ENCODE measurements around the gene PRR20D.
"Not testable (repeated sequence)": the region's sequence is repeated elsewhere in the genome, so short reads cannot be mapped to it uniquely, and the experiment has no call there.

The PRR20D gene

GRCh38 chr13:57160332-57160731 lies at the start of gene PRR20D:
Gene PRR20D (plus strand): TSS chr13:57160632. CDS start chr13:57161019, 387 bp downstream.
- not testable (repeated sequence) for DNase-seq (ENCODE audit: low spot score)

- DNase-seq (ENCODE audit: low spot score), result no peak
Measured at GRCh38 chr13:57114945-57115344, 45.5 kb upstream of the PRR20D start.

GRCh38 chr13:57123681-57124080 lies 36.8 kb upstream of the PRR20D start:
- DNase-seq (ENCODE audit: low spot score), result no peak

- DNase-seq (ENCODE audit: low spot score), result no peak
Measured at GRCh38 chr13:57128909-57129308, 31.5 kb upstream of the PRR20D start.

GRCh38 chr13:57136093-57136492 lies 24.3 kb upstream of the PRR20D start:
- DNase-seq (ENCODE audit: low spot score), result no peak

GRCh38 chr13:57137585-57137984 lies 22.8 kb upstream of the PRR20D start:
- DNase-seq (ENCODE audit: low spot score), result no peak

- DNase-seq (ENCODE audit: low spot score), result no peak
Measured at GRCh38 chr13:57138988-57139387, 21.4 kb upstream of the PRR20D start.

GRCh38 chr13:57139781-57140180 lies 20.7 kb upstream of the PRR20D start:
- DNase-seq (ENCODE audit: low spot score), result not testable (repeated sequence)

- DNase-seq (ENCODE audit: low spot score), result not testable (repeated sequence)
Measured at GRCh38 chr13:57140235-57140968, 20.0 kb upstream of the PRR20D start, which contains the start of gene PRR20A. Gene PRR20A (plus strand): TSS chr13:57140918. CDS start chr13:57141305, 387 bp downstream.

- not testable (repeated sequence) for DNase-seq (ENCODE audit: low spot score)
Measured at GRCh38 chr13:57147188-57147587, 13.2 kb upstream of the PRR20D start, which contains the start of gene PRR20B. Gene PRR20B (plus strand): TSS chr13:57147488. CDS start chr13:57147875, 387 bp downstream.

- not testable (repeated sequence) for DNase-seq (ENCODE audit: low spot score)
Measured at GRCh38 chr13:57148106-57148505, 12.3 kb upstream of the PRR20D start.

GRCh38 chr13:57153761-57154160 lies 6.7 kb upstream of the PRR20D start, which contains the start of gene PRR20C:
Gene PRR20C (plus strand): TSS chr13:57154061. CDS start chr13:57154448, 387 bp downstream.
- not testable (repeated sequence) for DNase-seq (ENCODE audit: low spot score)

GRCh38 chr13:57166897-57167296 lies 6.5 kb downstream of the PRR20D start, which contains the start of gene PRR20E:
Gene PRR20E (plus strand): TSS chr13:57167197. CDS start chr13:57167584, 387 bp downstream.
- not testable (repeated sequence) for DNase-seq (ENCODE audit: low spot score)

- DNase-seq (ENCODE audit: low spot score), result no peak
Measured at GRCh38 chr13:57191667-57192066, 31.2 kb downstream of the PRR20D start.

- DNase-seq (ENCODE audit: low spot score), result no peak
Measured at GRCh38 chr13:57212989-57213388, 52.6 kb downstream of the PRR20D start.

Measured in CD4-positive, alpha-beta T cell treated with Interleukin-6 at 100 ng/mL for 8 hours (primary cell).